Activated naive CD4-positive, alpha-beta T cell (primary cell): ENCODE results near the gene SRSF9.
"Not testable (repeated sequence)": the region's sequence is repeated elsewhere in the genome, so short reads cannot be mapped to it uniquely, and the experiment has no call there.

ENCODE experiments used
- DNase-seq, 4 experiments: peaks; one replicate each; lab custom pipeline; 2025; lab: John Stamatoyannopoulos, UW

The SRSF9 gene, protein sequence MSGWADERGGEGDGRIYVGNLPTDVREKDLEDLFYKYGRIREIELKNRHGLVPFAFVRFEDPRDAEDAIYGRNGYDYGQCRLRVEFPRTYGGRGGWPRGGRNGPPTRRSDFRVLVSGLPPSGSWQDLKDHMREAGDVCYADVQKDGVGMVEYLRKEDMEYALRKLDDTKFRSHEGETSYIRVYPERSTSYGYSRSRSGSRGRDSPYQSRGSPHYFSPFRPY

DNA sequence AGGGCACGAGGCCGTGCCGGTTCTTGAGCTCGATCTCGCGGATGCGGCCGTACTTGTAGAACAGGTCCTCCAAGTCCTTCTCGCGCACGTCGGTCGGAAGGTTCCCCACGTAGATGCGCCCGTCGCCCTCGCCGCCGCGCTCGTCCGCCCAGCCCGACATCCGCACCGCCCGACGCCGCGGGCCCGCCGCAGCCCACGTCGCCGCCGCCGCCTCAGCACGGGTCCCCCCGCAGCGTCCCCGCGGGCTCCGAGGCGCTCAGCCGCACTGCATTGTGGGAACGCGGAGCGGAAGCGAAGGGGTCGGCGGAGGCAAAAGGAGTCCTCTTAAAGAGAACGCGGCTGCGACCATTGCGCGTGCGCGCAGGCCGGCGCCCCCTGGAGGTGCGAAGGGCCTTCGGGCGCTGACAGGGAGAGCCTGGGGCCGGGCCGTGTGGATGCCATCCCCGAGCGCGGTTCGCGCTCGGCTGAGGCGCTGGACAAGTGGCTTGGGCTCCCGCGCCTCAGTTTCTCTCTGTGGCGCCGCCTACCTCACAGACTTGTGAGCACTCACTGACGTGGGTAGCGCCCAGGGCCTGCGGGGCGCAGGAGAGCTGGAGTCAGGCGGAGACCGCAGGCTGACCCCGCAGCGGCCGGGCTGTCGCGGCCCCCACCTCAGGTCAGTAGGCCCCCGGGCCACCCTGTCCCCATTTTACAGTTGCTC is at the start of gene SRSF9:
TSS of gene SRSF9 (minus strand) at position 299 of the 700 bp plus-strand sequence. CDS start at position 160, 139 bp downstream.
- DNase-seq: peak; percentile 93 to 98 (median 94)

DNA sequence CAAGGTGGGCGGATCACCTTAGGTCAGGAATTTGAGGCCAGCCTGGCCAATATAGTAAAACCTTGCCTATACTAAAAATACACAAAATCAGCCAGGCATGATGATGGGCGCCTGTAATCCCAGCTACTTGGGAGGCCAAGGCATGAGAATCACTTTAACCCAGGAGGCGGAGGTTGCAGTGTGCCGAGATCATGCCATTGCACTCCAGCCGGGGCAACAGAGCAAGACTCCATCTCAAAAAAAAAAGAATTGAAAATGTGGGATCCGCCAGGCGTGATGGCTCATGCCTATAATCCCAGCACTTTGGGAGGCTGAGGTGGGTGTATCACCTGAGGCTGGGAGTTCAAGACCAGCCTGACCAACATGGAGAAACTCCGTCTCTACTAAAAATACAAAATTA is 49.8 kb upstream of the SRSF9 start:
- not testable (repeated sequence) for DNase-seq

DNA sequence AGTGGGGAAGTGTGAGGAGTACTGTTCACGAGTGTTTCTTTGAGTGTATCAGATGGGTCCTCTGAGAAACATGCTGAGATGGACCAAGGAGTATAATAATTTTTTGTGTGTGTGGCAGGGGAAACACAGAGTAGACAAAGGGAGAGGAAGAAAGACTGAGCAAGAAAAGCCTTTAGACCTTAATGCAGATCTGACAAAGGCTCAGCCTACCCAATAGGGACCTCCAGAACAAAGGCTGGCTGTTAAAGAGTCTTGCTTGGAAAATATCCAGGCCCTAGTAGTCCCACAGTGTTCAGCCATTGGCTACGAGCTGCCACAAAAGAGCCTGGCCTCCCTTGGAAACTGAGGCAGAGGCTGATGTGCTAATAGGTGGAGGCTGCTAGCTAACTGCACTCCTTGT is 45.9 kb upstream of the SRSF9 start:
- DNase-seq: no peak

DNA sequence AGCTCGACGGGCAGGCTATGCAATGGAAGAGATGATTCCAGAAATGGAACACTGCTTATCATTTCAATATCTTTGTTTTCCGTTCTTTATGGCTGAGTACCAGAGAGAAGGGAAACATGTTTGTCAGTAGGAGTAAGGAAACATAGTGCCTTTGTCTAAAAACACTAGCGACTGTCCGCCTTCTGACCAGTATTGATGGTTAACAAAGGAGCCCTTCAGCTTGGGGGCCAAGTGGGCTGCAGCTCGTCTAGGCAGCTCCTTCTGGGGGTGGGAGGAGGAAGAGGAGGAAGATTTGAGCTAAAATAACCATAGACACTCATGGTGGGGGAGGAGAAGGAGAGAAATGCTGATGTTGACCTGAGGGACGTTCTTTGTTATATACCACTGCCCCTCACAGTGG is 44.5 kb upstream of the SRSF9 start:
- DNase-seq: no peak

DNA sequence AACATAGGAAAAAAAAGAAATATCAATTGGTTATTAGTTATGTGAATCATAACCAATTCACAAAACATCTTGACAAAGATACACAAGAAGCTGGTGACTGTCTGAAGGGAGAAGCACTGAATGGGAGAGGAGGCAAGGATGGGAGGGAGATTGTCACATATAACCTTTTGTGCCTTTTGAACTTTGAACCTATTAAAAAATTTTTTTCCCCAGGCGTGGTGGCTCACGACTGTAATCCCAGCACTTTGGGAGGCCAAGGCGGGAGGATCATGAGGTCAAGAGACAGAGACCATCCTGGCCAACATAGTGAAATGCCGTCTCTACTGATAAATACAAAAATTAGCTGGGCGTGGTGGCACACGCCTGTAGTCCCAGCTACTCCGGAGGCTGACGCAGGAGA is 39.0 kb upstream of the SRSF9 start:
- no peak for DNase-seq

DNA sequence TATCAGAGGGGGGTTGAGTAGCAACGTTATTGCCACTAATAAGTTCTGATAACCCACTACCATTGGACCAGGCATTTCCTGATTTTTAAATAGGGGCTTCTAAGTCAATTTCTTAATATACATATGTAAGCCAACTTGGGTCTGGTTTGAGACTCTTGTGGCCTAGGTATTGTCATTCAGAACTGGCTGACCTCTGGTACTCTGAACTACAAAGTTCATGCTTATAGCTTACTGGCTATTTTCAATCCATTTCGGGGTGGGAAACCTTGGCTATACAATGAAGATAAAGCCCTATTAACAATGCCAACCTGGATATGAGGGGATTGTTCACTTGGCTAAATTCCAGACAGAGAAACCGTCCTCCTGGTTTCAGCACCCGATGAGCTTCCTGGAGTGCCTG is 35.0 kb upstream of the SRSF9 start:
- no peak for DNase-seq

DNA sequence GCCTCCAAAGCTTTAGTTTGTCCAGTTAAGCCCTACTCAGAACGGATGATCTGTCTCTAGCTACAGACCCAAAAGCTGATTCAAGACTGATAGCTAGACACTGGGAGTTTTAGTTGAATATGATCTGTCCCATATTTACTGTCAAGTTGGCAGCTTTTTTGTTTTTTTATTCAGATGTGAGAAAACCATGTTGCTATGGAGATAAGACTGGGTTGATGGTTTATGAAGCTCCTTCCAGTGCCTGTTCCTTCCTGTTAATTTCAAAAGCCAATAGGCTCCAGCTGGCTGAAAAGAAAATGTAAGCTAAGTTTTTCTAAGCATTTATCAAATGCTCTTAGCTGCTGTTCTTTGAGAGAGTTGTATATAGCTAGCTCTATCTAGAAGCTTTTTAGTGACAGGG is 31.0 kb upstream of the SRSF9 start:
- no peak for DNase-seq

DNA sequence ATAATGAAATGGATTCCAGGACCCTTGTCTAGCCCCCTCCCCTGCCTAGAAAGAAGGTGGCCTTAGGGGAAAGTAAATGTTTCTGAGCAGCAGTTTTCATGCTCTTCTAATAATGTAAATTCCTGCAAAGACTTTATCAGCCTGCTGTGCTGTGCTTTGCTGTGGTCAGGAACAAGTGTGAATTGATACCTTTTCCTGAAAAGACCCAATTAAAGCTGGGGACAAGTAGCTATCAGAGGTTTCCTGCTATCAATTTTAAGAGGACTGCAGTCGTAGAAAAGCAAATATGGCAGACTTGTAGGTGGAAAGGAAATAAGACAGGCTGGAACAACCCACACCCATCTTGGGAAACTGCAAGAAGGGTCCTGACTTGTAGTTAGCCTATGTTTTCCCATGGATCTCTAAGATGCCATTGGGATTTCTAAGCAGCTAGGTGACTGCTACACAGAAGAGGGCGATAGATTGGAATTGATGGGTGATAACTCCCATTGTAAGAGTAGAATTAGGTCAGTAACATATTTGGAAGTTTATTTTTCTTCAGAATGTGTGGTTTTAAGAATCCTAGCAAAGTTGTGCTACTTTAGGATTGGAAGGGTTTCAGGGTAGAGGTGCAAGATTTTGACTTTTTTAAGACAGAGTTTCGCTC is 29.4 kb upstream of the SRSF9 start:
- no peak for DNase-seq

DNA sequence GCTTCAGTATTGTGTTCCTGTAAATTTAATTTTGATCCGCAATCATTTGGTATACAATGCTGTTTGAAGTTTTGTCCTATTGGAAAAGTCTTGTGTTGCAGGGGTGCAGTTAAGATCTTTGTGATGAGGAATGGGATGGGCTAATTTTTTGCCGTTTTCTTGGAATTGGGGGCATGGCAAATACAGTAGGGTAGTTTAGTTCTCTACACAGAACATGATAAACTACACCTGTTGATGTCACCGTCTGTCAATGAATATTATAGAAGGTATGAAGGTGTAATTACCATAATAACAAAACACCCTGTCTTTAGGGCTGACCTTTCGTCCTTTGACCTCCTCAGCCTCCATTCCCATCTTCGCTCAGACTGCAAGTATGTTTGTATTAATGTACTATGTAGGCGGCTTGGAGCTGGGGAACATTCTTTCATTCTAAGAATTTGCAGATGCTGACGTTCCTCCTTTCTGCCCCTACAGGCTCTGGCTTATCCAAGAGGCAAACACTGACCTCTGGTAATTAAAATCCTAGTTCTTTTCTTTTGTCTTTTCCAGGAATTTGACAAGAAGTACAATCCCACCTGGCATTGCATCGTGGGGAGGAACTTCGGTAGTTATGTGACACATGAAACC is 28.1 kb upstream of the SRSF9 start:
- no peak for DNase-seq

DNA sequence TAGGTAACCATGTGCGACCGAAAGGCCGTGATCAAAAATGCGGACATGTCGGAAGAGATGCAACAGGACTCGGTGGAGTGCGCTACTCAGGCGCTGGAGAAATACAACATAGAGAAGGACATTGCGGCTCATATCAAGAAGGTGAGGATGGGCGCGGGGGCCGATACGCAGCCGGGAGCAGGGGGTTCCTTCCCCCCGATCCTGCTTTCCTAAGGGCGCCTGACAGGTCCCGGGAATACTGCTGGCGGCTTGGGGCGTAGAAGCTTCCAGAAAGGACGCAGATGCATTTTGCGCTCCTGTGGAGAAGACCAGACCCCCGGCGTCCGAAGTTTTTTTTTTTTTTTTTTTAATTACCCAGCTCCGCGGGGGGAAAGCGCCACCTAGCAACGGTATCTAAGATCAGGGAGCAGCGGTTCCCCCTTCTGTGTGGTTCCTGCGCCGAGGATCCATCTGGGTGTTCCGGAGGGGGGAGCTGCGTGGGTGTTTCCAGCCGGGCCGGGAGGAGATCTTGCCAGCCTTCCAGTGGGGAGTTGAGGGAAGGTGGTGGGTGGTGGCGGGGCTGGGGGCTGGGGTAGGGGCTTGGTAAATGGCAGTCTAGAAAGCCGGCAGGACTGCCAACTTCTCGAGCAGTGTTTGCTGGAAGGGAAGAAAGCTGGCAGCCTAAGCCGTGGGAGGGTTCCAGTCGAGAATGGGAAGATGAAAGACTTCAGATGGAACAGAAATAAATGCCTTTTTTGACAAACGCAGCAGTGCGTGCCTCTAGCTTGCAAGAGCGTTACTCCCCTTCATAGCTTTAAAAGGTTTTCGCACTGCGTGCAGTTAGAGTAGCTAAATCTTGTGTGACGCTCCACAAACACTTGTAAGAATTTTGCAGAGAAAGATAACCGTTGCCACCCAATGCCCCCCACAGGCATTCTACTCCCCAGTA is 27.1 kb upstream of the SRSF9 start:
- peak in 3 of 4 experiments; percentile 19 to 27 (median 21) for DNase-seq

DNA sequence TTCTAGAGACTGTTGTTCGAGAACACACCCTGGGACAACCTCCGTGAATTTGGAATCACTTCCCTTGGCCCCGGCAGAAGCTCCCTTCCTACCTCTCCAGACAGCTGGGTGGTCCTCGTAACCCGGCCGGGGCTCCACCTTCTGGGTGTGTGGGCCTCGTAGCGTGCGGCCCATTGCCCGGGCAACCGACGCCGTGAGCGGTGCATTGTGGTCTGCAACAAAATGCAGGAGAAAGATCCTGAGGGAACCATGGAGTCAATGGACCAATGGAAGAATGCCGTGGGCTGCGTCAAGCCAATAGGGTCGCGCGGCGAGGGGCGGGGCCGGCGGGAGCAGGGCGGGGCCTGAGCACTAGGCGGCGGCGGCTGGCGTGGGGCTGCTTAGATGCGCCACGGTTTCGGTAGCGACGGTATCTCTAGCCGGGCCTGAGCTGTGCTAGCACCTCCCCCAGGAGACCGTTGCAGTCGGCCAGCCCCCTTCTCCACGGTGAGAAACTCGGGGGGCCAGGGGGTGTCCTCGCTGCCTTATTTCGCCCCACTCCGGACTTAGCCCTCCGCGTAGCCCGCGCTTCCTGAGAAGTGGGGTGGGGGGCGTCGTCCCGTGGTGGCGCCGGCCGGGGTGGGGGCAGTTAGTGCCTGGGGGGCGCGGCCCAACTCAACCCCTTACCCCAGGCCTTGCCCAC is 26.3 kb upstream of the SRSF9 start, which contains the start of gene DYNLL1:
TSS of gene DYNLL1 (plus strand) at position 383 of the 682 bp plus-strand sequence. CDS start 309 bp downstream, outside the sequence.
- peak; percentile 92 to 97 (median 96) for DNase-seq

DNA sequence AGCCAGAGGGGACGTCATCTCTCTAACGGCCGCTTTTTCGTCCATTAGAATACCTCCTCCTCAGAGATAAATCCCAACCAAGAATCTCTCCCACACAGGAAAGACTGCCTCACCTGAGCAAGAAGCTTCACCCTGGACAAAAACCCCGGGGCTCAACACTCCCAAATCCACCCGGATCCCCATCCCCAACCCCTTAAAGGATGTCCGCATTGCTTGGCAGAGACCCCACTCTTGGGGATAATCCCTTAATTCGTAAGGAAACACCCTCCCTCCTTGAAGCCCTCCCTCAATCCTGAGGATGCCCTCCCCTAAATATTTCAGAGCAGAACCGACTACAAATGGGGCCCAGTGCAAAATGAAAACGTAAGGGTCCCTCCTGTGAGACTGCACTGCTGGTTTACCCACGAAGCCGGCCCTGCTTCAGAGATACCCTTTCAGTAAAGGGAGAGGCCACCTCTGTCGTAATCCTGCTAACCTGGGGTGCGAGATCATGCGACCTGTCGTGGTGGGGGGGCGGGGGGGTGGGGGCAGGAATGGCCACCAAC is 25.7 kb upstream of the SRSF9 start:
- no peak for DNase-seq

DNA sequence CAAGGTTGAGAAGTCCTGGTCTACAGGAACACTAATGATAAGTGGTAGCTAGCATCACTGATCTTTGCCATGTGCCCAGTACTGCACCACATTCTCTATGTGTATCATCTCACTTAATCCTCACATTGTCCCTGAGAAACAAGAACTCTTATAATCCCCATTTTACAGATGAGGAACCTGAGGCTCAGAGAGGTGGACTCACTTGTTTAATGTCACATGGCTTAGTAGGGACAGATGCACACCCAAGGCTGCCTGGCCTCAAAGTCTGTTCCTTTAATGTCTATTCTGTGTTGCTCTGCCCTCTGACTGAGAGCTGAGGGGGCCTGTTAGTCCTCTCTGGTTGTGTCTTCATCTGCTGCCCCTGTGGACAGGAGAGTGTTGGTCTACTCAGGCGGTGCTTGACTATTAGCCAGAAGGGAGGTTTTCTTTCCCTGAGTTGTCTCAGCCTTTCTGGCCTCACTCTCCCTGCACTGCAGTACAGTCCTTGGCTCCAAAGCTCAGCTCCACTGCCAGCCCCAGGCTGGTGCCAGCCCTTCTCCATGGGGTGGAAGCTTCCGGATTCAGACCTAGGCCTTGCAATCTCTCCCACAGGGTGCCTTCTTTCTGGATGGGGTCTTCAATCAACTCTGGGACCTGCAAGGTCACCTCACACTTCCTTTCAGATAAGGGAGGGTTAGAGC is 21.4 kb upstream of the SRSF9 start:
- no peak for DNase-seq

DNA sequence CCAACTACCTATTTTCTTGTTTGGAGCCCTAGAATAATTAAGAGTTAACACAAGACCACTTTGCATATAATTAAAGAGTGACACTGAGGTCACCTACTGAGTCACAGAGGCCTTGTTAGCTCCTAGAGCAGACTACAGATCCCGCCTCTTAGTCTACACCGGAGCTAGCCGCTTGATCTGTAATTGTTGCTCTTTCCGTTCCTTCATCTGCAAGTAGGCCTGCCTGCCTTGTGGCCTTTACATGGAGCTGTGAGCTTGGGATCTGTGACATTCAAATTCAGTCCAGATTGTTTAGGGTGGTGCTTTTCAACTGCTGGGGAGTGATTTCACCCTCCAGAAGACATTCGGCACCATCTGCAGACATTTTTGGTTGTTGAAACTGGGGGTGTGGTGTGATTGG is 20.8 kb upstream of the SRSF9 start:
- DNase-seq: no peak

DNA sequence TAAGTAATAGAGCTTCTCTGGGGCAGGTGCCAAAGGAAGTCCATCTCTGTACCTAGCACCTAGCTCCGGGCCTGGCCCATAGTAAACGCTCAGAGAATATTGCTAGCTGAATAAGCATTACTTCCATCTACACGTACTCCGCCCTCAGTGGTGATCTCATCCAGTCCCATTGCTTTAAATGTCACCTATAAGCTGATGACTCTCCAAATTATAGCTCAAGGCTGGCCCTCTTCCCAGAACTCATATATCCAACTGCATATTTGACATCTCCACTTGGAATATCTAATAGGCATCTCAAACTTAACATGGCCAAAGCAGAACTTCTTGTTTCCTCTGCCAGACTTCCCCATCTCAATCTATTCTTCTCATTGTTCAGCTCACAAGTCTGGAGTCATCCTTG is 19.5 kb upstream of the SRSF9 start:
- no peak for DNase-seq

DNA sequence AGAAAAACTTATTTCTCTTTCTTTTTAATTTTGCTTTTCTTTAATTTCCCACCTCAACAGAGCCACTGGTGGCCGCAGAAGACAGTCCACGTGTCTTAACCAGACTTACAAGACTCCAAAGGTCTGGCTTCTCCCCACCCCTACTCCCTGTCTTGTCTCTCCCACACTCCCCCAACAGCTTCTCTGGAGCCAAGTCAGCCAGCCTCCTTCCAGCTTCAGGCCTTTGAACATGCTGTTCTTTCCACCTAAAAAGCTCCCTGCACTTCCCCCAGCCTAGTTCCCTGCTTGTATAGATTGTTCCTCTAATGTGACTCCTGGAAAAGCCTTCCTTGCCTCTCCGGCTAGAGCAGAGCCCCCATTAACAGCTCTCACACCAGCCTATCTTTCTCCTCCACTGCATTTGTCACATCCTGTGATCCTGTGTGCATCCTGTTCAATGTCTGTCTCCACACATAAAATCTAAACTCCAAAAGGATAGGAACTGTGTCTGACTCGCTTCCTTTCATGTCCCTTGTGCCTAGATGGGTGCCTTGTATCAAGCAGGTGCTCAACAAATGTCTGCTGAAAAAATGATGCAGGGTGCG is 18.6 kb upstream of the SRSF9 start:
- no peak for DNase-seq

DNA sequence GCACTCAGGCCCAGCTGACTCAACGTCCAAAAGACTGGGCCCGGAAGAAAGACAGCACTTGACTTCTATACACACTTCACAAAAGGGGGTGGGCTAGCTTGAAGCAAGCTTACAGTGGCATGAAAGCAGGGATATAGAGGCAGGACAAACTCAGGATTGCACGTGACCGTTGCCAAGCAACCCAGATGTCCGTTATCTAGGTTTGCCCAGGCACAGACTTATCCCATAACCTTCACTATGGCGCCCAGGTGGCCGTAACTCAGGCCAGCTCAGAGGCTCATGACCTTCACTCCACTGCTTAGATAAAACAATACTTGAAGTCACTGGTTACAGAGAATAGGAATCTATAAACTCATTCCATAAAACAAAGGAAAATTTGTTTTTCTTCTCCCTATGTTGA is 18.0 kb upstream of the SRSF9 start:
- DNase-seq: not testable (repeated sequence)

DNA sequence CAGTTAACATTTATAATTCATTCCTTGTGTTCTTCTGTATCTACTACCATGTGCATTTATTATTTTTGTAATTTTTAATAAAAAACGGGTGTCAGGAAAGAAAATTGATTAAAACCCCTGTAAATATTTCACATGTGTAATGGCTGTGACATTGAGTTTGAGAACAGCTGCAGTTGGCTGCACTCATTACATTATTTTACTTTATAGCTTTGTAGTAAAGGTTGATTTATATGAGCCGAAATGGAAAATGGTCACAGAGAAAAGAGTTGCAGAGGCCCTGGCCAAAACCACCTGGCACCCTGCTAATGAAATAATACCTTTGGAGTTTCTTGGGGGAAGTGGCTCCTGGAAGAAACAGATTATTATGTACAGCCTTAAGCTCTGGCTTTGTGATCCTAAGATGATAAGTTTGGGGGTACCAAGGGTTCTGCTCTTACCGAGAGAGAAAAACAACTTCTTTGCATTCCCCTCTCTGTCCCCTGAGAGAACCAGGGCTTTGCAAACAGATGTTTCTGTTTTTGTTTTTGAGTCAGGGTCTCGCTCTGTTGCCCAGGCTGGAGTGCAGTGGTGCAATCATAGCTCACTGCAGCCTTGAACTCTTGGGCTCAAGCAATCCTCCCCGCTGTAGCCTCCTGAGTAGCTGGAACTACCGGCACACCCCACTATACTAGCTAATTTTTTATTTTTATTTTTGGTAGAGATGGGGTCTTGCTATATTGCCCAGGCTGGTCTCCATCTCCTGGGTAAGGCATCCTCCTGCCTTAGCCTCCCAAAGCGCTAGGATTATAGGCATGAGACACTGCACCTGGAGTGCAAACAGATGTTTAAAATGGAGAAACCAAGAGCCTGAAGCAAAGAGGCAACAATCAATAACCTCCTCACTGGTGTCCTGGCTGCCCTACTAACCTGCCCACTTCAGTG is 16.7 kb upstream of the SRSF9 start:
- no peak for DNase-seq

DNA sequence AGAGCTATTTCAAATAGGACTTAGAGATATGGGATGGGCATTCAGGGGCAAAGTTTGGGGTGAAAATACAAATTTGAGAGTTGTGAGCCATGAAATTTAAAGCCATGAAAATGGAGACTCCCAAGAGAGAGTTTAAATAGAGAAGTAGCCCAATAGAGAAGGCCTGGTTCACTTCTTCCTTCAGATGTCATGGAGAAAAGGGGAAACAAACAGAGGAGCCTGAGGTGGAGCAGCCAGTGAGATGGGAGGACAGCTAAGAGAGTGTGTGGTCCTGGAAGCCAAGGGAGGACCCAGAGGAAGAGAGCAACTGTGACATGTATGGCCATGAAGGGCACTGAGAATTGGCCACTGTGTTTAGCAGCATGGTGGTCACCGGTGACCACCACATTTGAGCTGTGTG is 14.1 kb upstream of the SRSF9 start:
- DNase-seq: no peak
